ENCODE measurements around the gene CHSY1.

DNA sequence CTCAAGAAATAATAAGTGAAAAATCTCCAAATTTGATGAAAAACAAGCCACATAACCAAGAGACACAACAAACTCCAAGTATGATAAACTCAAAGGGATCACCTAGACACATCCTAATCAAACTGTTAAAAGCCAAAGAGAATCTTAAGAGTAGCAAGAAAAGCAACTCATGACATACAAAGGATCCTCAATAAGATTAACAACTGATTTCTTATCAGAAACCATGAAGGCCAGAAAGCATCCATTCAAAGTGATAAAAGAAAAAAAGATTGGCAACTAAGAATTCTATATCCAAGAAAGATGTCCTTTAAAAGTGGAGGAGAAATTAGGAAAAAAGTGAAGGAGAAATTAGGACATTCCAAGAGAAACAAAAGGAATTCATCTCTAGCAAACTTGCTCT is 23.5 kb downstream of the CHSY1 start:
- TF ChIP-seq CTCF (IDR thresholded peaks at IDR 0.05) = no peak
- no peak for TF ChIP-seq POLR2A (IDR thresholded peaks at IDR 0.05)

Measured in right lobe of liver (tissue), 4 donors.